Liver (tissue), 3 donors: ENCODE data around the gene TSC1.

ENCODE experiments used
- HNF4A ChIP-seq, 2 donors: conservative IDR thresholded peaks; 2 replicates each; pipeline ENCODE4 v1.6.1; 2016; ENCODE audit warnings: antibody characterized with exemption in 2 of 2, mild to moderate bottlenecking in 2 of 2
- TF ChIP-seq, protein P1 (sequence below): IDR thresholded peaks from 2 replicates; pipeline ENCODE4 v1.6.1; 2016; ENCODE audit warnings: antibody characterized with exemption
- TF ChIP-seq, protein P2 (sequence below): IDR thresholded peaks from 2 replicates; pipeline ENCODE4 v1.6.1; 2016; ENCODE audit warnings: antibody characterized with exemption
- TF ChIP-seq, protein P3 (sequence below): fragments of 150-350 bp; IDR thresholded peaks from 2 replicates; pipeline ENCODE4 v1.5.1; 2017; ENCODE audit warnings: improper control_type of control experiment, low read depth, low read length; ENCODE audit not compliant: missing input control
- donor health status: healthy.
- donor health status: healthy.

DNA sequence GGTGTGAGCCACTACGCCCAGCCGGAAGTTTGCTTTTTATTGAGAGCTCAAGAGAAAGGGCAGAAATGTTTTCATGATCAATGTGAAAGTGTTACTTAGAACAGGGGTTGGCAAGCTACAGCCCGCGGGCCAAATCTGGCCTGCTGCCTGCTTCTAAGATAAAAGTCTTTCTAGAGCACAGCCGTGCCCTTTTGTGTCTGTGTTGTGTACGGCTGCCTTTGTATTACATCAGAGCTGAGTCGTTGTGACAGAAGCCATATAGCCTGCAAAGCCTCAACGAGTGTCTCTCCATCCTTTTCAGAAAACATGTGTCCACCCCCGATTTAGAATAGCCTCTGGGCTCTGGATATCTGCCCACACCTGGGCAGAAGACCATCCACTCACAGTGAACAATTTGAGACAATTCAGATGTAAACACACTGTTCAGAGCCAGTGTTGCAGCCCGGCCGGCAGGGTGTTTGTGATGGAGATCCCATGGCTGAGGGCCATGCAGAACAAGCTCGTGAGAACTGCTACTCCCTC lies 95.2 kb downstream of the TSC1 start:
- TF ChIP-seq, protein P1, sequence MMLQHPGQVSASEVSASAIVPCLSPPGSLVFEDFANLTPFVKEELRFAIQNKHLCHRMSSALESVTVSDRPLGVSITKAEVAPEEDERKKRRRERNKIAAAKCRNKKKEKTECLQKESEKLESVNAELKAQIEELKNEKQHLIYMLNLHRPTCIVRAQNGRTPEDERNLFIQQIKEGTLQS: no peak
- TF ChIP-seq, protein P2, sequence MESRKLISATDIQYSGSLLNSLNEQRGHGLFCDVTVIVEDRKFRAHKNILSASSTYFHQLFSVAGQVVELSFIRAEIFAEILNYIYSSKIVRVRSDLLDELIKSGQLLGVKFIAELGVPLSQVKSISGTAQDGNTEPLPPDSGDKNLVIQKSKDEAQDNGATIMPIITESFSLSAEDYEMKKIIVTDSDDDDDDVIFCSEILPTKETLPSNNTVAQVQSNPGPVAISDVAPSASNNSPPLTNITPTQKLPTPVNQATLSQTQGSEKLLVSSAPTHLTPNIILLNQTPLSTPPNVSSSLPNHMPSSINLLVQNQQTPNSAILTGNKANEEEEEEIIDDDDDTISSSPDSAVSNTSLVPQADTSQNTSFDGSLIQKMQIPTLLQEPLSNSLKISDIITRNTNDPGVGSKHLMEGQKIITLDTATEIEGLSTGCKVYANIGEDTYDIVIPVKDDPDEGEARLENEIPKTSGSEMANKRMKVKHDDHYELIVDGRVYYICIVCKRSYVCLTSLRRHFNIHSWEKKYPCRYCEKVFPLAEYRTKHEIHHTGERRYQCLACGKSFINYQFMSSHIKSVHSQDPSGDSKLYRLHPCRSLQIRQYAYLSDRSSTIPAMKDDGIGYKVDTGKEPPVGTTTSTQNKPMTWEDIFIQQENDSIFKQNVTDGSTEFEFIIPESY: no peak
- TF ChIP-seq, protein P3, sequence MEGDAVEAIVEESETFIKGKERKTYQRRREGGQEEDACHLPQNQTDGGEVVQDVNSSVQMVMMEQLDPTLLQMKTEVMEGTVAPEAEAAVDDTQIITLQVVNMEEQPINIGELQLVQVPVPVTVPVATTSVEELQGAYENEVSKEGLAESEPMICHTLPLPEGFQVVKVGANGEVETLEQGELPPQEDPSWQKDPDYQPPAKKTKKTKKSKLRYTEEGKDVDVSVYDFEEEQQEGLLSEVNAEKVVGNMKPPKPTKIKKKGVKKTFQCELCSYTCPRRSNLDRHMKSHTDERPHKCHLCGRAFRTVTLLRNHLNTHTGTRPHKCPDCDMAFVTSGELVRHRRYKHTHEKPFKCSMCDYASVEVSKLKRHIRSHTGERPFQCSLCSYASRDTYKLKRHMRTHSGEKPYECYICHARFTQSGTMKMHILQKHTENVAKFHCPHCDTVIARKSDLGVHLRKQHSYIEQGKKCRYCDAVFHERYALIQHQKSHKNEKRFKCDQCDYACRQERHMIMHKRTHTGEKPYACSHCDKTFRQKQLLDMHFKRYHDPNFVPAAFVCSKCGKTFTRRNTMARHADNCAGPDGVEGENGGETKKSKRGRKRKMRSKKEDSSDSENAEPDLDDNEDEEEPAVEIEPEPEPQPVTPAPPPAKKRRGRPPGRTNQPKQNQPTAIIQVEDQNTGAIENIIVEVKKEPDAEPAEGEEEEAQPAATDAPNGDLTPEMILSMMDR: no peak
- TF ChIP-seq HNF4A (conservative IDR thresholded peaks at IDR 0.05): no peak
